Natural killer cell (primary cell): ENCODE measurements around the gene DHCR24. TPM values are rescaled to one million over a fixed set of nuclear protein-coding genes. Genes with fewer than 3 reads are reported as not detected.

Source experiments
- ATAC-seq, 3 donors: fragments of 150-1000 bp in 2 of 3; fragments of 200-7000 bp in 1 of 3; cut with Tn5 transposase; 1 replicate in 1 of 3; 2 replicates in 2 of 3; pipeline ENCODE4 v1.10.0; 2021; ENCODE audit warnings: mild to moderate bottlenecking in 2 of 3, moderate library complexity in 2 of 3
- DNase-seq, 2 donors: peaks; one replicate each; pipeline versions ENCODE4 v3.0.0 to v3.0.0-alpha.2; 2013 to 2021; ENCODE audit warnings: mixed read lengths in 1 of 2
- H3K27ac ChIP-seq: one replicate; pipeline ENCODE4 v1.5.1; 2013; ENCODE audit warnings: mild to moderate bottlenecking, low read length
- H3K27me3 ChIP-seq: one replicate; pipeline ENCODE4 v1.6.1; 2013; ENCODE audit warnings: low read length; ENCODE audit not compliant: control insufficient read depth, insufficient read depth
- H3K36me3 ChIP-seq: one replicate; pipeline ENCODE4 v1.6.1; 2013; ENCODE audit warnings: low read length; ENCODE audit not compliant: control insufficient read depth, insufficient read depth
- H3K4me1 ChIP-seq: one replicate; pipeline ENCODE4 v1.6.1; 2013; ENCODE audit warnings: low read length; ENCODE audit not compliant: control insufficient read depth, insufficient read depth
- H3K4me3 ChIP-seq: one replicate; pipeline ENCODE4 v1.5.1; 2013; ENCODE audit warnings: low read length
- H3K9me3 ChIP-seq: one replicate; pipeline ENCODE4 v1.6.1; 2013; ENCODE audit warnings: low read length; ENCODE audit not compliant: control insufficient read depth, insufficient read depth
- H3K27ac Mint-ChIP-seq, 2 donors: one replicate each; pipeline ENCODE4 v1.8.0; 2022; ENCODE audit warnings: mild to moderate bottlenecking in 2 of 2, mixed read lengths in 2 of 2, moderate library complexity in 1 of 2
- H3K27me3 Mint-ChIP-seq, 2 donors: one replicate each; pipeline ENCODE4 v1.8.0; 2022; ENCODE audit warnings: low read depth in 2 of 2, mixed read lengths in 2 of 2
- H3K36me3 Mint-ChIP-seq: one replicate; pipeline ENCODE4 v1.8.0; 2022; ENCODE audit warnings: mixed read lengths
- H3K4me1 Mint-ChIP-seq, 2 donors: one replicate each; pipeline ENCODE4 v1.8.0; 2022; ENCODE audit warnings: mixed read lengths in 2 of 2
- H3K4me3 Mint-ChIP-seq: one replicate; pipeline ENCODE4 v1.8.0; 2022; ENCODE audit warnings: mild to moderate bottlenecking, moderate library complexity, mixed read lengths
- H3K9me3 Mint-ChIP-seq, 2 donors: one replicate each; pipeline ENCODE4 v1.8.0; 2022; ENCODE audit warnings: mixed read lengths in 2 of 2
- CTCF ChIP-seq: fragments of 200-600 bp; IDR thresholded peaks from one replicate; pipeline ENCODE4 v1.8.0; 2022; ENCODE audit warnings: antibody characterized with exemption
- WGBS: methylation state at CpG from one replicate; pipeline ENCODE4 v1.1.7; 2013; ENCODE audit warnings: missing lambda C conversion rate; ENCODE audit not compliant: insufficient coverage; 5-methylcytosine and 5-hydroxymethylcytosine counted together
- intact Hi-C: fragments of 100-400 bp; cut with micrococcal nuclease; formaldehyde crosslinking; loops from one replicate; pipeline ENCODE4 v1.14.2; 2022
- total RNA-seq, 4 donors: library from RNA; stranded (reverse); fragments of 120-200 nt in 1 of 4; gene quantifications; one replicate each; pipeline versions ENCODE4 v1.2.3 to v1.2.4, GENCODE V29; 2013 to 2022

The DHCR24 gene
- total RNA-seq, 3 donors from 2014 or later (not counting 1 experiment from before 2014, with no cell fraction given), result 8.7 to 17.2 (median 10.4) TPM

- intact Hi-C loops, result no loop called here
- WGBS, result 94% methylated on average over 1 of the region's 1 CpG
- H3K4me1 ChIP-seq, result no peaks in the 10 kb centered on the region
- no peak for TF ChIP-seq CTCF
- ATAC-seq, result no peak
- no peak for DNase-seq
- no peak overlapping the region for H3K4me3 Mint-ChIP-seq
- H3K4me3 ChIP-seq, result no peak overlapping the region
- H3K36me3 ChIP-seq, result no peaks in the 10 kb centered on the region
- H3K36me3 Mint-ChIP-seq, result no peaks in the 10 kb centered on the region
- no peaks in the 10 kb centered on the region for H3K27me3 ChIP-seq
- H3K27ac ChIP-seq, result no peak overlapping the region
- no peaks in the 10 kb centered on the region for H3K9me3 ChIP-seq
- H3K27ac Mint-ChIP-seq, result no peak overlapping the region
- H3K27me3 Mint-ChIP-seq, result peaks cover 4 to 23% of the 10 kb centered on the region in 2 donors
- H3K4me1 Mint-ChIP-seq, result no peaks in the 10 kb centered on the region
- H3K9me3 Mint-ChIP-seq, result no peaks in the 10 kb centered on the region
Measured at GRCh38 chr1:54931275-54931840, 44.4 kb upstream of the DHCR24 start.

- Histone ChIP-seq H3K9me3 (no peaks in the 10 kb centered on the region), H3K27ac (no peak overlapping the region), H3K36me3 (no peaks in the 10 kb centered on the region), H3K4me3 (no peak overlapping the region), H3K4me1 (no peaks in the 10 kb centered on the region), H3K27me3 (no peaks in the 10 kb centered on the region)
- Mint-ChIP-seq H3K4me1 (no peaks in the 10 kb centered on the region), H3K27me3 (peaks cover 0 to 18% of the 10 kb centered on the region in 2 donors), H3K9me3 (no peaks in the 10 kb centered on the region), H3K27ac (no peak overlapping the region), H3K4me3 (no peak overlapping the region), H3K36me3 (no peaks in the 10 kb centered on the region)
- no peak for ATAC-seq
- TF ChIP-seq CTCF, result no peak
- intact Hi-C loops, result no loop called here
- DNase-seq, result no peak
Measured at GRCh38 chr1:54929700-54930099, 42.7 kb upstream of the DHCR24 start.

- Mint-ChIP-seq H3K36me3 (no peaks in the 10 kb centered on the region), H3K27me3 (peaks cover 3 to 12% of the 10 kb centered on the region in 2 donors), H3K27ac (no peak overlapping the region), H3K9me3 (no peaks in the 10 kb centered on the region), H3K4me1 (no peaks in the 10 kb centered on the region), H3K4me3 (no peak overlapping the region)
- H3K4me1 ChIP-seq, result no peaks in the 10 kb centered on the region
- no peaks in the 10 kb centered on the region for H3K27me3 ChIP-seq
- DNase-seq, result no peak
- TF ChIP-seq CTCF, result no peak
- H3K27ac ChIP-seq, result no peak overlapping the region
- intact Hi-C loops, result no loop called here
- no peaks in the 10 kb centered on the region for H3K9me3 ChIP-seq
- WGBS, result 84% methylated on average over 2 of the region's 2 CpGs
- no peaks in the 10 kb centered on the region for H3K36me3 ChIP-seq
- no peak for ATAC-seq
- no peak overlapping the region for H3K4me3 ChIP-seq
Measured at GRCh38 chr1:54928327-54928726, 41.3 kb upstream of the DHCR24 start.
